Heart right ventricle (tissue), 16 donors: ENCODE measurements around the gene CCDC112. TPM values are rescaled to one million over a fixed set of nuclear protein-coding genes. Genes with fewer than 3 reads are reported as not detected.

Experiments
- ATAC-seq, 8 donors: fragments of 200-7000 bp; cut with Tn5 transposase; one replicate each; pipeline ENCODE4 v1.9.1; 2020; ENCODE audit warnings: mild to moderate bottlenecking in 8 of 8, moderate library complexity in 8 of 8, moderate number of reproducible peaks in 1 of 8
- DNase-seq, 2 donors: peaks; one replicate each; pipeline ENCODE4 v3.0.0-alpha.2; 2020
- H3K27ac ChIP-seq, 10 donors: fragments of 200-600 bp; sonication (generic) in 2 of 10; one replicate each; pipeline versions ENCODE4 v1.5.0 to v1.8.0; 2020 to 2022; ENCODE audit warnings: mild to moderate bottlenecking in 3 of 10
- H3K27me3 ChIP-seq, 7 donors: fragments of 200-600 bp; one replicate each; pipeline ENCODE4 v1.8.0; 2021 to 2022; ENCODE audit warnings: mild to moderate bottlenecking in 2 of 7
- H3K36me3 ChIP-seq, 9 donors: fragments of 200-600 bp; sonication (generic) in 1 of 9; one replicate each; pipeline versions ENCODE4 v1.5.0 to v1.8.0; 2020 to 2022; ENCODE audit warnings: mild to moderate bottlenecking in 2 of 9
- H3K4me1 ChIP-seq, 9 donors: fragments of 200-600 bp; sonication (generic) in 1 of 9; one replicate each; pipeline versions ENCODE4 v1.5.0 to v1.8.0; 2020 to 2022; ENCODE audit warnings: mild to moderate bottlenecking in 4 of 9
- H3K4me3 ChIP-seq, 10 donors: fragments of 200-600 bp; sonication (generic) in 2 of 10; one replicate each; pipeline versions ENCODE4 v1.5.0 to v1.8.0; 2020 to 2022; ENCODE audit warnings: mild to moderate bottlenecking in 7 of 10, moderate library complexity in 2 of 10
- H3K9me3 ChIP-seq, 11 donors: fragments of 200-600 bp in 10 of 11; sonication (generic) in 2 of 11; one replicate each; pipeline versions ENCODE4 v1.5.0 to v1.8.0; 2013 to 2022; ENCODE audit warnings: mild to moderate bottlenecking in 2 of 11, control low read depth in 1 of 11, moderate library complexity in 1 of 11
- CTCF ChIP-seq, 9 donors: fragments of 200-600 bp; sonication (generic) in 2 of 9; IDR thresholded peaks; one replicate each; pipeline versions ENCODE4 v1.5.0 to v1.8.0; 2021 to 2022; ENCODE audit warnings: antibody characterized with exemption in 9 of 9, mild to moderate bottlenecking in 5 of 9, moderate library complexity in 1 of 9
- WGBS, 2 donors: extraction: QIAGEN DNeasy Blood & Tissue Kit; methylation state at CpG; one replicate each; pipeline ENCODE4 v1.1.7; 2013; ENCODE audit warnings: inconsistent platforms in 1 of 2; 5-methylcytosine and 5-hydroxymethylcytosine counted together
- intact Hi-C, 10 donors: fragments of 100-400 bp; cut with DNase I; formaldehyde crosslinking; loops; one replicate each; pipeline versions ENCODE4 v1.11.1 to v1.14.2; 2022
- polyA plus RNA-seq, 2 donors: library from polyadenylated mRNA; stranded (reverse); fragments of 200-250 nt; gene quantifications; one replicate each; pipeline ENCODE4 v1.2.3, GENCODE V29; 2013
- total RNA-seq, 10 donors: library from RNA; stranded (reverse); fragmentation: NEBNext Ultra II Directional in 3 of 10; extraction: Animal tissue kit (Norgen Biotek cat#: 25700) in 3 of 10; gene quantifications; one replicate each; pipeline versions ENCODE4 v1.2.1 to v1.2.4, GENCODE V29; 2021 to 2023
- donor health status: Arrhythmogenic right ventricular cardiomyopathy.
- donor health status: ischemic (EF 13 %, LVEDD 7.1; RV severe dilation, severe dysfunction).
- donor health status: healthy with polysubstance abuse.
- donor health status: DM: no; HTN: yes; CAD: no.
- donor health status: DM: no; HTN: no; CAD: no.
- donor health status: ischemic (EF 25% LVEDD 6.9; RV normal size, moderate dysfunction).
- donor health status: ischemic (EF 25% LVEDD 5.7; RV mildly dilated, moderate dysfunction).
- donor health status: healthy.
- donor health status: DM: yes; HTN: yes; CAD: no.
- donor health status: Ischemic cardiomyopathy.
- donor health status: ischemic (EF 35%, LVEDD 5.7; RV mildly dilated, moderate dysfunction).
- donor health status: nonischemic (EF 11% LVEDD 7.7; RV severe dilation, severe dysfunction).
- donor health status: DM: yes; HTN: yes; CAD: no.
- donor health status: PGD.
- donor health status: ischemic (EF 29% LVEDD 5.4; RV normal size, mild dysfunction).
- donor health status: nonischemic (EF 23%, LVEDD 6.1; RV moderate dilation, normal function).

Gene CCDC112
- total and polyA plus RNA-seq, 12 donors, result 3.0 to 10.8 (median 4.8) TPM

DNA sequence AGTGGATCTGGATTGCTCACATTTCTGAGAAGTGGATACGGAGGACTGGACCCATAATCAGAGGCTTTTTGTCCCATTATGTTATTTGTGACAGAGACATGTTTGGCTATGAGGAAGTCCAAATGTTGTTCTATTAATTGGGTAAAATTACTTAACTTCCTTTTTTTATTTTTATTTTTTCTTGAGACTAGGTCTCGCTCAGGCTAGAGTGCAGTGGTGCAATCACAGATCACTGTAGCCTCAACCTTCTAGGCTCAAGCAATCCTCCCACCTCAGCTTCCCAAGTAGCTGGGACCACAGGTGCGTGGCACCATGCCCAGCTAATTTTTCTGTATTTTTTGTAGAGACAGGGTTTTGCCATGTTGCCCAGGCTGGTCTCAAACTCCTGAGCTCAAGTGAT lies 21.9 kb downstream of the CCDC112 start:
- 90 to 91% methylated on average over 3 of the region's 3 CpGs for WGBS, 2 donors
- Histone ChIP-seq H3K9me3 (no peaks in the 10 kb centered on the region), H3K4me3 (no peak overlapping the region), H3K36me3 (peaks cover 0 to 49% (median 11%) of the 10 kb centered on the region in 9 donors), H3K27me3 (no peaks in the 10 kb centered on the region), H3K4me1 (peaks cover 0 to 11% (median 0%) of the 10 kb centered on the region in 9 donors), H3K27ac (peak overlapping the region in 1 of 10 donors; percentile 4)
- DNase-seq, result no peak
- no peak for ATAC-seq
- TF ChIP-seq CTCF (IDR thresholded peaks at IDR 0.05), result no peak
- intact Hi-C loops, result no loop called here

DNA sequence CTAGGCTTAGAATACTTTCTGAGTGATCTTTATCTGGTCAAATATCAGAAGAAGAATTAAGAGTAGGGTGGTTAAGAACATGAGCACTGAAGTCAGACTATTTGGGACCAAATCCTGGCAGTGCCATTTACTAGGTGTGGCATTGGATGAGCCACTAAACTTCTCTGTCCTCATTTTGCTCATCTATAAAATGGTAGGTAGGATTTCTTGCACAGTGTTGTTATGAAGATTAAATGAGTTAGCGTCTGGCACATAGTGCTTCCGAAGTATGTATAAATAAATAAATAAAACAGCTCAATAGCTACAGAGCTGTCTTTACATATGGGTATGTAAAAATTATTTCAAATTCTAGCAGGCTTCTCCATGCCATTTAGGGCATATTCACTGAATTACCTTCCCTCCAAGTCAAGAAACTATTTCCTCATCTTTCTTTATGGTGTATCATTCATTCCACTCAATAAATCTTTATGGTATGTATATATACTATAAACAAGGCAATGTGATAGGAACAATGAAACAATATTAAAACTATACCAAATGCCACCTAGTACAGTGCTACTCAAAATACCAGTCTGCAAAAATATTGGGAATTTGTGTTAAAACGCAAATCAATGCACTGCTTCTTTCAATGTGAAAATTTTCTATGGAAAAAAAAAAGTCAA lies 24.0 kb downstream of the CCDC112 start:
- peaks cover 0 to 11% (median 0%) of the 10 kb centered on the region in 9 donors for H3K4me1 ChIP-seq
- intact Hi-C loops, result no loop called here
- H3K4me3 ChIP-seq, result no peak overlapping the region
- H3K27me3 ChIP-seq, result no peaks in the 10 kb centered on the region
- H3K9me3 ChIP-seq, result no peaks in the 10 kb centered on the region
- peaks cover 0 to 69% (median 11%) of the 10 kb centered on the region in 9 donors for H3K36me3 ChIP-seq
- TF ChIP-seq CTCF (IDR thresholded peaks at IDR 0.05), result no peak
- no peak for ATAC-seq
- H3K27ac ChIP-seq, result peak overlapping the region in 1 of 10 donors; percentile 49
- DNase-seq, result no peak
- WGBS, 2 donors, result 83 to 87% methylated on average over 3 of the region's 3 CpGs

DNA sequence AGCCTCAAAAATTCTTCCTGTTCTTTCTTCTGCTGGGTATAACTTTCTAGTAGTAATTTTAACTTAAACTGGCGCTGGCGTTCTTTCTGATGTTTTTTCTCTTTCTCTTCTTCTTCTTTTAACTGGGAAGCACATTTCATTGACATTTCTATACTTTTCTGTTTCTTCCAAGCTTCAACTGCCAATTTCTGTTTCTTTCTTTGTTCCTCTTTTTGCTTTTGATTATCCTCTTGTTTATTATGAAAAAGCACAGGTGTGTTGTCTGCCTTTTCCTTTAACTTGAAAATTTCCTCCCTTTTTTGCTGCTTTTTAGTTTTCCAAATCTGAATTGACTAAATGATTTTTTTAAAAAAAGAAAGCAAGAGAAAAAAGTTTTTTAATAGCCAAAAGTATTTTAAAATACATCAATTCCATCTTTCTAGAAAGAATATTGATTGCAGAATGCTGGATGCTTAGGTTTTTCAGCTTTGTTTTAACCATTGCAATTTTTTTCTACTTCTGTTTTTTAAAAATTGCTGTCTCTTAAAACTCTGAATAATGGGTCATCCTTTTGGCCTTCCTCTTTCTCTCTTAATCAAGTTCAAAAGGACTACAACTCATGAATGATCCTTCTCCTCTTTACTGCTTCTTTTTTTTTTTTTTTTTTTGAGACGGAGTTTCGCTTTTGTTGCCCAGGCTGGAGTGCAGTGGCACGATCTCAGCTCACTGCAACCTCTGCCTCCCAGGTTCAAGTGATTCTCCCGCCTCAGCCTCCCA lies 25.0 kb downstream of the CCDC112 start:
- DNase-seq (no peak), ATAC-seq (no peak)
- no peak overlapping the region for H3K4me3 ChIP-seq
- H3K4me1 ChIP-seq, result peaks cover 0 to 11% (median 0%) of the 10 kb centered on the region in 9 donors
- intact Hi-C loops, result no loop called here
- no peaks in the 10 kb centered on the region for H3K27me3 ChIP-seq
- H3K27ac ChIP-seq, result peak overlapping the region in 1 of 10 donors; percentile 56
- peaks cover 0 to 78% (median 11%) of the 10 kb centered on the region in 9 donors for H3K36me3 ChIP-seq
- WGBS, 2 donors, result 84 to 96% methylated on average over 6 of the region's 6 CpGs
- no peak for TF ChIP-seq CTCF (IDR thresholded peaks at IDR 0.05)
- H3K9me3 ChIP-seq, result no peaks in the 10 kb centered on the region

- ATAC-seq, result no peak
- peaks cover 0 to 50% (median 3%) of the 10 kb centered on the region in 9 donors for H3K36me3 ChIP-seq
- peaks cover 0 to 8% (median 0%) of the 10 kb centered on the region in 9 donors for H3K4me1 ChIP-seq
- H3K9me3 ChIP-seq, result no peaks in the 10 kb centered on the region
- H3K27ac ChIP-seq, result no peak overlapping the region
- TF ChIP-seq CTCF (IDR thresholded peaks at IDR 0.05), result no peak
- H3K27me3 ChIP-seq, result no peaks in the 10 kb centered on the region
- no peak for DNase-seq
- H3K4me3 ChIP-seq, result no peak overlapping the region
- intact Hi-C loops, result no loop called here
These were observed 28.8 kb downstream of the CCDC112 start for GRCh38 chr5:115267617-115268016.
